Medulla oblongata (tissue), 1 donor: ENCODE measurements around the gene PTTG1IP.
A peak's percentile ranks its signal among the peaks of the same experiment; 100 is the strongest.
"Not testable (repeated sequence)": the region's sequence is repeated elsewhere in the genome, so short reads cannot be mapped to it uniquely, and the experiment has no call there.

Source experiments
- DNase-seq: peaks from one replicate; pipeline ENCODE4 v3.0.0-alpha.2; 2015; ENCODE audit errors: extremely low spot score

Gene PTTG1IP

GRCh38 chr21:44883250-44883649 lies 9.8 kb upstream of the PTTG1IP start:
- DNase-seq: no peak

- DNase-seq: no peak
Measured at GRCh38 chr21:44881198-44881872, 7.8 kb upstream of the PTTG1IP start.

- peak; percentile 72 for DNase-seq
Measured at GRCh38 chr21:44880405-44881197, 7.1 kb upstream of the PTTG1IP start.

GRCh38 chr21:44879238-44879637 lies 5.7 kb upstream of the PTTG1IP start:
- not testable (repeated sequence) for DNase-seq

- DNase-seq: peak; percentile 51
Measured at GRCh38 chr21:44878053-44878982, 4.8 kb upstream of the PTTG1IP start.

GRCh38 chr21:44876849-44877575 lies 3.5 kb upstream of the PTTG1IP start:
- no peak for DNase-seq

GRCh38 chr21:44875316-44875700 lies 1.8 kb upstream of the PTTG1IP start:
- peak; percentile 56 for DNase-seq

GRCh38 chr21:44874497-44875315 lies 1.2 kb upstream of the PTTG1IP start:
- peak; percentile 38 for DNase-seq

GRCh38 chr21:44874240-44874496 lies 678 bp upstream of the PTTG1IP start:
- DNase-seq: no peak

GRCh38 chr21:44872649-44873355 lies 688 bp downstream of the PTTG1IP start:
- peak; percentile 45 for DNase-seq

- DNase-seq: no peak
Measured at GRCh38 chr21:44872323-44872648, 1.2 kb downstream of the PTTG1IP start.

- DNase-seq: peak; percentile 42
Measured at GRCh38 chr21:44871576-44872269, 1.8 kb downstream of the PTTG1IP start.

GRCh38 chr21:44870748-44871495 lies 2.6 kb downstream of the PTTG1IP start:
- DNase-seq: peak; percentile 59

GRCh38 chr21:44869781-44870747 lies 3.4 kb downstream of the PTTG1IP start:
- DNase-seq: no peak

GRCh38 chr21:44868707-44869106 lies 4.8 kb downstream of the PTTG1IP start:
- DNase-seq: no peak

GRCh38 chr21:44867999-44868700 lies 5.3 kb downstream of the PTTG1IP start:
- DNase-seq: no peak

GRCh38 chr21:44867464-44867863 lies 6.0 kb downstream of the PTTG1IP start:
- DNase-seq: no peak
